GM23338 (cell line): ENCODE results near the gene TRMT10B. TPM values are rescaled to one million over a fixed set of nuclear protein-coding genes. Genes with fewer than 3 reads are reported as not detected.
A peak's percentile ranks its signal among the peaks of the same experiment; 100 is the strongest.
"Not testable (repeated sequence)": the region's sequence is repeated elsewhere in the genome, so short reads cannot be mapped to it uniquely, and the experiment has no call there.

Experiments
- ATAC-seq: fragments of 200-7000 bp; cut with Tn5 transposase; 3 replicates; pipeline ENCODE4 v1.9.1; 2020
- DNase-seq: peaks from one replicate; pipeline ENCODE4 v3.0.0-alpha.2; 2015; ENCODE audit warnings: low spot score
- H2AFZ ChIP-seq: fragments of 200-600 bp; sonication (generic); 2 replicates; pipeline ENCODE4 v1.8.0; 2016; ENCODE audit warnings: antibody characterized with exemption, mild to moderate bottlenecking, moderate library complexity
- H3F3A ChIP-seq: fragments of 200-600 bp; sonication (generic); replicated peaks from 2 replicates; pipeline ENCODE4 v1.8.0; 2017; ENCODE audit warnings: antibody characterized with exemption, mixed run types, low read depth
- H3K27ac ChIP-seq: fragments of 200-600 bp; sonication (generic); 2 replicates; pipeline ENCODE4 v1.6.1; 2016; ENCODE audit warnings: low read depth
- H3K27me3 ChIP-seq: fragments of 200-600 bp; sonication (generic); 2 replicates; pipeline ENCODE4 v1.8.0; 2016; ENCODE audit warnings: mild to moderate bottlenecking, mixed run types, moderate library complexity; ENCODE audit not compliant: insufficient read depth
- H3K36me3 ChIP-seq: fragments of 200-600 bp; sonication (generic); 2 replicates; pipeline ENCODE4 v1.8.0; 2016; ENCODE audit warnings: mild to moderate bottlenecking; ENCODE audit not compliant: insufficient read depth
- H3K4me1 ChIP-seq: fragments of 200-600 bp; sonication (generic); 2 replicates; pipeline ENCODE4 v1.8.0; 2016; ENCODE audit warnings: mild to moderate bottlenecking, moderate library complexity; ENCODE audit not compliant: insufficient read depth
- H3K4me2 ChIP-seq: fragments of 200-600 bp; sonication (generic); 2 replicates; pipeline ENCODE4 v1.7.1; 2017; ENCODE audit warnings: mixed run types
- H3K4me3 ChIP-seq: fragments of 200-600 bp; sonication (generic); 2 replicates; pipeline ENCODE4 v1.6.1; 2016; ENCODE audit warnings: mixed run types
- H3K79me2 ChIP-seq: fragments of 200-600 bp; sonication (generic); replicated peaks from 2 replicates; pipeline ENCODE4 v1.8.0; 2017; ENCODE audit warnings: mild to moderate bottlenecking; ENCODE audit not compliant: insufficient read depth
- H3K9me2 ChIP-seq: fragments of 200-600 bp; sonication (generic); 2 replicates; pipeline ENCODE4 v1.8.0; 2017; ENCODE audit not compliant: insufficient read depth
- H4K20me1 ChIP-seq: fragments of 200-600 bp; sonication (generic); replicated peaks from 2 replicates; pipeline ENCODE4 v1.8.0; 2017; ENCODE audit warnings: mild to moderate bottlenecking; ENCODE audit not compliant: insufficient read depth
- H3K27ac Mint-ChIP-seq: 2 replicates; pipeline ENCODE4 v1.8.0; 2020; ENCODE audit warnings: inconsistent platforms, mild to moderate bottlenecking, moderate library complexity, mixed read lengths
- H3K27me3 Mint-ChIP-seq: 3 replicates; pipeline ENCODE4 v1.8.0; 2022; ENCODE audit warnings: low read depth, mild to moderate bottlenecking, moderate library complexity, mixed read lengths, inconsistent platforms; ENCODE audit not compliant: insufficient read depth, poor library complexity
- H3K36me3 Mint-ChIP-seq: 3 replicates; pipeline ENCODE4 v1.8.0; 2021; ENCODE audit warnings: low read depth, mild to moderate bottlenecking, inconsistent platforms, moderate library complexity, mixed read lengths
- H3K4me1 Mint-ChIP-seq: 3 replicates; pipeline ENCODE4 v1.8.0; 2020; ENCODE audit warnings: mild to moderate bottlenecking, inconsistent platforms, mixed read lengths
- H3K4me3 Mint-ChIP-seq: 3 replicates; pipeline ENCODE4 v1.8.0; 2021; ENCODE audit warnings: moderate library complexity, mild to moderate bottlenecking, inconsistent platforms, mixed read lengths
- H3K9me3 Mint-ChIP-seq: 3 replicates; pipeline ENCODE4 v1.8.0; 2020; ENCODE audit warnings: moderate library complexity, mild to moderate bottlenecking, inconsistent platforms, mixed read lengths
- CREB1 ChIP-seq: fragments of 250-450 bp; sonication (Bioruptor Pico); IDR thresholded peaks from 2 replicates; pipeline ENCODE4 v1.5.0; 2020; ENCODE audit warnings: low read depth, mild to moderate bottlenecking, moderate library complexity
- ETS1 ChIP-seq: IDR thresholded peaks from 2 replicates; pipeline ENCODE4 v1.6.1; 2016; ENCODE audit warnings: antibody characterized with exemption
- EZH2 ChIP-seq: fragments of 200-600 bp; sonication (generic); IDR thresholded peaks from one replicate; pipeline ENCODE4 v1.8.0; 2017; ENCODE audit warnings: antibody characterized with exemption, mild to moderate bottlenecking, low read depth; ENCODE audit not compliant: unreplicated experiment
- EZH2phosphoT487 ChIP-seq: fragments of 200-600 bp; sonication (generic); IDR thresholded peaks from one replicate; pipeline ENCODE4 v1.8.1; 2018; ENCODE audit warnings: antibody characterized with exemption; ENCODE audit not compliant: unreplicated experiment
- REST ChIP-seq: IDR thresholded peaks from one replicate; pipeline ENCODE4 v1.6.1; 2018; ENCODE audit warnings: antibody characterized with exemption; ENCODE audit not compliant: unreplicated experiment
- STAT1 ChIP-seq: IDR thresholded peaks from one replicate; pipeline ENCODE4 v1.6.1; 2016; ENCODE audit warnings: antibody characterized with exemption; ENCODE audit not compliant: unreplicated experiment
- ZNF114 ChIP-seq: fragments of 250-450 bp; sonication (Bioruptor Pico); IDR thresholded peaks from 2 replicates; pipeline ENCODE4 v1.5.0; 2020; ENCODE audit warnings: mild to moderate bottlenecking, moderate library complexity
- ZNF331 ChIP-seq: fragments of 250-450 bp; sonication (Bioruptor Pico); IDR thresholded peaks from 2 replicates; pipeline ENCODE4 v1.5.0; 2020; ENCODE audit warnings: low read depth, mild to moderate bottlenecking, moderate library complexity
- polyA plus RNA-seq: library from polyadenylated mRNA; unstranded; fragments of >200 nt; fragmentation: Nextera tagmentation; extraction: Ambion mirVana; gene quantifications from 2 replicates; pipeline ENCODE4 v1.2.1, GENCODE V29; 2016
- total RNA-seq: library from RNA; depleted of rRNA; stranded (reverse); fragments of >200 nt; shearing (Covaris generic); gene quantifications from 2 replicates; pipeline ENCODE4 v1.2.3, GENCODE V29; 2014
- TF ChIP-seq, protein P1 (sequence below), 2 experiments: fragments of 200-600 bp in 1 of 2; sonication (generic) in 1 of 2; conservative IDR thresholded peaks; 2 replicates each; pipeline versions ENCODE4 v1.5.1 to v1.6.1; 2016 to 2017; ENCODE audit warnings: antibody characterized with exemption in 2 of 2, low read depth in 2 of 2, mild to moderate bottlenecking in 2 of 2, moderate library complexity in 1 of 2

TRMT10B gene
- total and polyA plus RNA-seq, 2 experiments from 2014 or later, result 3.1 to 10.8 TPM

- not testable (repeated sequence) for H3K27me3 Mint-ChIP-seq
Observed at GRCh38 chr9:37752112-37752511, 1.5 kb upstream of the TRMT10B start.

DNA sequence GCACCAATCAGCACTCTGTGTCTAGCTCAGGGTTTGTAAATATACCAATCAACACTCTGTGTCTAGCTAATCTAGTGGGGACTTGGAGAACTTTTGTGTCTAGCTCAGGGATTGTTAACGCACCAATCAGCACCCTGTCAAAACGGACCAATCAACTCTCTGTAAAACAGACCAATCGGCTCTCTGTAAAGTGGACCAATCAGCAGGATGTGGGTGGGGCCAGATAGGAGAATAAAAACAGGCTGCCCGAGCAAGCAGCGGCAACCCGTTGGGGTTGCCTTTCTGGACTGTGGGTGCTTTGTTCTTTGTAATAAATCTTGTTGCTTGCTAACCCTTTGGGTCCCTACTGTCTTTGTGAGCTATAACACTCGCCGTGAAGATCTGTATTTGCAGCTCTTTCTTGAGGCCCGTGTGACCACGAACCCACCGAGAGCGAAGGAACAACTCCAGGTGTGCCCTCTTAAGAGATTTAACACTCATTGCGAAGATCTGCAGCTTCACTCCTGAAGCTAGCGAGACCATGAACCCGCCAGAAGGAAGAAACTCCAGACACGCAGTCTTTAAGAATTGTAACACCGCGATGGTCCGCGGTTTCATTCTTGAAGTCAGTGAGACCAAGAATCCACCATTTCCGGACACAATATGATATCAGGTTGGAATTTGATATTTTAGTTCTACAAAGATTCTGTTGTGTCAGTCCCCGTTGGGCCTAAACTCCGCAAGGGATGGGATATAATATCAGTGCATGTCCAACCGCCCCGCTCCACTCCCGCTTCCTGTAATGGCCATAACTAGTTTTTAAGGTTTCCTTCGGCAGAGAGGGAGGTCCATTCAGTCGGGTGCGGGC is 740 bp upstream of the TRMT10B start:
- peak overlapping the region; percentile 95 for H3K4me3 ChIP-seq
- no peak overlapping the region for H3K27ac ChIP-seq
- no peaks in the 10 kb centered on the region for H3K36me3 ChIP-seq
- Mint-ChIP-seq H3K9me3 (peaks cover 6% of the 10 kb centered on the region; the same call in 2 of the 3 replicates), H3K4me1 (peaks cover 9% of the 10 kb centered on the region; the same call in 2 of the 3 replicates), H3K27me3 (peaks cover 7% of the 10 kb centered on the region), H3K27ac (no peak overlapping the region), H3K36me3 (peaks cover 5% of the 10 kb centered on the region; the same call in 1 of the 3 replicates), H3K4me3 (peak overlapping the region; percentile 95)
- no peak for DNase-seq
- TF ChIP-seq EZH2phosphoT487 (no peak), ETS1 (no peak), STAT1 (no peak), ZNF331 (CRISPR knock-in tag) (no peak), CREB1 (CRISPR knock-in tag) (no peak), ZNF114 (CRISPR knock-in tag) (no peak), REST (no peak), EZH2 (no peak)
- TF ChIP-seq, protein P1, sequence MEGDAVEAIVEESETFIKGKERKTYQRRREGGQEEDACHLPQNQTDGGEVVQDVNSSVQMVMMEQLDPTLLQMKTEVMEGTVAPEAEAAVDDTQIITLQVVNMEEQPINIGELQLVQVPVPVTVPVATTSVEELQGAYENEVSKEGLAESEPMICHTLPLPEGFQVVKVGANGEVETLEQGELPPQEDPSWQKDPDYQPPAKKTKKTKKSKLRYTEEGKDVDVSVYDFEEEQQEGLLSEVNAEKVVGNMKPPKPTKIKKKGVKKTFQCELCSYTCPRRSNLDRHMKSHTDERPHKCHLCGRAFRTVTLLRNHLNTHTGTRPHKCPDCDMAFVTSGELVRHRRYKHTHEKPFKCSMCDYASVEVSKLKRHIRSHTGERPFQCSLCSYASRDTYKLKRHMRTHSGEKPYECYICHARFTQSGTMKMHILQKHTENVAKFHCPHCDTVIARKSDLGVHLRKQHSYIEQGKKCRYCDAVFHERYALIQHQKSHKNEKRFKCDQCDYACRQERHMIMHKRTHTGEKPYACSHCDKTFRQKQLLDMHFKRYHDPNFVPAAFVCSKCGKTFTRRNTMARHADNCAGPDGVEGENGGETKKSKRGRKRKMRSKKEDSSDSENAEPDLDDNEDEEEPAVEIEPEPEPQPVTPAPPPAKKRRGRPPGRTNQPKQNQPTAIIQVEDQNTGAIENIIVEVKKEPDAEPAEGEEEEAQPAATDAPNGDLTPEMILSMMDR (conservative IDR thresholded peaks at IDR 0.05; ENCODE audit: low read depth in 2 of 2), result no peak
- 0 out of 2 replicates have a peak, but pooled peaks cover 3% of the 10 kb centered on the region for H3K79me2 ChIP-seq
- no peaks in the 10 kb centered on the region for H3F3A ChIP-seq
- peak overlapping the region; percentile 100 for H2AFZ ChIP-seq
- no peak for ATAC-seq
- peak overlapping the region; percentile 99 for H3K4me2 ChIP-seq
- H3K4me1 ChIP-seq, result peaks cover 6% of the 10 kb centered on the region; the same call in 1 of the 2 replicates
- H4K20me1 ChIP-seq, result peaks cover 3% of the 10 kb centered on the region; the same call in 1 of the 2 replicates
- H3K9me2 ChIP-seq, result peaks cover 6% of the 10 kb centered on the region; the same call in 1 of the 2 replicates
- no peaks in the 10 kb centered on the region for H3K27me3 ChIP-seq

More at GRCh38 chr9:37752112-37752511, 1.5 kb upstream of the TRMT10B start:
- H3K4me2 ChIP-seq, H3K9me3 Mint-ChIP-seq, H3K27me3 ChIP-seq, H3K27ac Mint-ChIP-seq, H3K4me3 Mint-ChIP-seq, H2AFZ ChIP-seq, H3K36me3 ChIP-seq, DNase-seq, H3F3A ChIP-seq, H3K4me1 ChIP-seq, H3K36me3 Mint-ChIP-seq, H3K4me3 ChIP-seq, H4K20me1 ChIP-seq, H3K4me1 Mint-ChIP-seq, H3K27ac ChIP-seq, H3K79me2 ChIP-seq, H3K9me2 ChIP-seq, ATAC-seq: not testable (repeated sequence)
